Coronary artery (tissue), 2 donors: ENCODE results near the gene BOD1L2.

Experiments
- DNase-seq: peaks from one replicate; pipeline ENCODE4 v3.0.0-alpha.2; 2017; ENCODE audit warnings: low spot score
- H3K27ac ChIP-seq, 2 donors: fragments of 200-600 bp; sonication (generic); one replicate each; pipeline ENCODE4 v1.5.1; 2016 to 2019
- H3K4me3 ChIP-seq: fragments of 200-600 bp; sonication (generic); 2 replicates; pipeline ENCODE4 v1.5.1; 2016; ENCODE audit warnings: mild to moderate bottlenecking, moderate library complexity
- TF ChIP-seq, protein P1 (sequence below): fragments of 200-600 bp; sonication (generic); IDR thresholded peaks from one replicate; pipeline ENCODE4 v1.5.1; 2019; ENCODE audit warnings: antibody characterized with exemption

The BOD1L2 gene

DNA sequence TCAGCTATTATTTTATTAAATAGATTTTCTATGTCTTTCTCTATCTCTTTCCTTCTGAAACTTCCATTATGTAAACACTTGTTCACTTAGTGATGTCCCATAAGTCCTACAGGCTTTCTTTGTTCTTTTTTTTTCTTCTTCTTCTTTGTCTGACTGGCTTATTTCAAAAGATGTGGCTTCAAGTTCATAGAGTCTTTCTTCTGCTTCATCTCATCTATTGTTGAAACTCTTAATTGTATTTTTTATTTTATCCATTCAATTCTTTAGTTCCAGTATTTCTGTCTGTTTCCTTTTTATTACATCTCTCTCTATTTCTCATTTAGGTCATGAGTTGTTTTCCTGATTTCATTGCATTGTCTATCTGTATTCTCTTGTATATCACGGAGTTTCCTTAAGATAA lies 38.5 kb downstream of the BOD1L2 start:
- DNase-seq, result no peak
- H3K27ac ChIP-seq, result no peak overlapping the region
- H3K4me3 ChIP-seq, result no peak overlapping the region
- TF ChIP-seq, protein P1, sequence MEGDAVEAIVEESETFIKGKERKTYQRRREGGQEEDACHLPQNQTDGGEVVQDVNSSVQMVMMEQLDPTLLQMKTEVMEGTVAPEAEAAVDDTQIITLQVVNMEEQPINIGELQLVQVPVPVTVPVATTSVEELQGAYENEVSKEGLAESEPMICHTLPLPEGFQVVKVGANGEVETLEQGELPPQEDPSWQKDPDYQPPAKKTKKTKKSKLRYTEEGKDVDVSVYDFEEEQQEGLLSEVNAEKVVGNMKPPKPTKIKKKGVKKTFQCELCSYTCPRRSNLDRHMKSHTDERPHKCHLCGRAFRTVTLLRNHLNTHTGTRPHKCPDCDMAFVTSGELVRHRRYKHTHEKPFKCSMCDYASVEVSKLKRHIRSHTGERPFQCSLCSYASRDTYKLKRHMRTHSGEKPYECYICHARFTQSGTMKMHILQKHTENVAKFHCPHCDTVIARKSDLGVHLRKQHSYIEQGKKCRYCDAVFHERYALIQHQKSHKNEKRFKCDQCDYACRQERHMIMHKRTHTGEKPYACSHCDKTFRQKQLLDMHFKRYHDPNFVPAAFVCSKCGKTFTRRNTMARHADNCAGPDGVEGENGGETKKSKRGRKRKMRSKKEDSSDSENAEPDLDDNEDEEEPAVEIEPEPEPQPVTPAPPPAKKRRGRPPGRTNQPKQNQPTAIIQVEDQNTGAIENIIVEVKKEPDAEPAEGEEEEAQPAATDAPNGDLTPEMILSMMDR, result no peak

GRCh38 chr18:57188851-57189557 lies 42.1 kb downstream of the BOD1L2 start:
- Histone ChIP-seq H3K4me3 (no peak overlapping the region), H3K27ac (no peak overlapping the region)
- DNase-seq, result no peak
- TF ChIP-seq, protein P1, result no peak

GRCh38 chr18:57190026-57190425 lies 43.1 kb downstream of the BOD1L2 start:
- TF ChIP-seq, protein P1, result no peak
- no peak overlapping the region for H3K27ac ChIP-seq
- no peak overlapping the region for H3K4me3 ChIP-seq
- no peak for DNase-seq

- H3K4me3 ChIP-seq, result no peak overlapping the region
- DNase-seq, result no peak
- no peak overlapping the region for H3K27ac ChIP-seq
- TF ChIP-seq, protein P1, result no peak
Observed at GRCh38 chr18:57194070-57194469, 47.2 kb downstream of the BOD1L2 start.

DNA sequence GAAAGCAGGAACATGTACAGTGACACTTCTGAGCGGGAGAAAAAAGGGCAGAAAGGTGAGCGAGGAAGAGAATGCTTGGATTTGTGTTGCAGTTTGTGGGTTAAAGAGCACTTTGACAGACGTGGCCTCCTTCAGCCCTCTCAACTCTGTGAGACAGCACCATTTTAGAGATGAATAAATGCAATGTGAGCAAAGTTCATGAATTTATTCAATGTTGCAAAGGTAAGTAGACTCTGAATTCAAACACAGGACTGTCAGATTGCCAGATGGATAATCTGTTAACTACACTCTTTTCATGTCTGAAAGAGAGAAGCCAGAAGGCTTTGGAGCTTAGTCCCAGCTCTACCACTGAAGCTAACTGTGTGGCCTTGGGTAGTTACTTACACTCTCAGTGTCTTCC lies 47.7 kb downstream of the BOD1L2 start:
- H3K4me3 ChIP-seq, result no peak overlapping the region
- no peak overlapping the region for H3K27ac ChIP-seq
- DNase-seq, result no peak
- TF ChIP-seq, protein P1, result no peak

- DNase-seq, result no peak
- Histone ChIP-seq H3K27ac (no peak overlapping the region), H3K4me3 (no peak overlapping the region)
- TF ChIP-seq, protein P1, result no peak
Observed at GRCh38 chr18:57195341-57195740, 48.5 kb downstream of the BOD1L2 start.

GRCh38 chr18:57197261-57197660 lies 50.4 kb downstream of the BOD1L2 start:
- DNase-seq, result no peak
- TF ChIP-seq, protein P1, result no peak

More at GRCh38 chr18:57197261-57197660, 50.4 kb downstream of the BOD1L2 start:
- H3K27ac ChIP-seq, result no peak overlapping the region
- no peak overlapping the region for H3K4me3 ChIP-seq
